Activated CD8-positive, alpha-beta memory T cell treated with anti-CD3 and anti-CD28 coated beads for 36 hours (primary cell): ENCODE data around the gene SNX7. TPM values are rescaled to one million over a fixed set of nuclear protein-coding genes. Genes with fewer than 3 reads are reported as not detected.

Experiments
- CTCF ChIA-PET: fragments of 350-600 bp; sonication (Branson Sonifier 250); formaldehyde crosslinking; loops from one replicate; lab custom pipeline; 2021; ENCODE audit warnings: antibody characterized with exemption; lab: Charles Lee
- POLR2A ChIA-PET: fragments of 350-600 bp; sonication (Branson Sonifier 250); formaldehyde crosslinking; loops from one replicate; lab custom pipeline; 2021; ENCODE audit warnings: antibody characterized with exemption; lab: Charles Lee
- total RNA-seq, 2 experiments: library from RNA; stranded (reverse); gene quantifications; one replicate each; pipeline ENCODE4 v1.2.3, GENCODE V29; 2021

SNX7 gene
- not detected for total RNA-seq

- ChIA-PET POLR2A (no interaction called here), CTCF (no interaction called here)
Measured at GRCh38 chr1:98661544-98662355, at the start of gene SNX7. Gene SNX7 (plus strand): TSS chr1:98661721. CDS start chr1:98661732, 11 bp downstream.

GRCh38 chr1:98637316-98637715 lies 24.2 kb upstream of the SNX7 start:
- ChIA-PET POLR2A (no interaction called here), CTCF (no interaction called here)

GRCh38 chr1:98638185-98638584 lies 23.3 kb upstream of the SNX7 start:
- CTCF ChIA-PET = no interaction called here
- POLR2A ChIA-PET = no interaction called here

GRCh38 chr1:98644510-98644909 lies 17.0 kb upstream of the SNX7 start:
- CTCF ChIA-PET = no interaction called here
- POLR2A ChIA-PET = no interaction called here

GRCh38 chr1:98651116-98651632 lies 10.3 kb upstream of the SNX7 start:
- CTCF ChIA-PET = no interaction called here

GRCh38 chr1:98653123-98653522 lies 8.4 kb upstream of the SNX7 start:
- POLR2A ChIA-PET = no interaction called here
- CTCF ChIA-PET = no interaction called here

More at GRCh38 chr1:98651116-98651632, 10.3 kb upstream of the SNX7 start:
- POLR2A ChIA-PET = no interaction called here

- ChIA-PET POLR2A (no interaction called here), CTCF (no interaction called here)
Measured at GRCh38 chr1:98659879-98660278, 1.6 kb upstream of the SNX7 start.

- POLR2A ChIA-PET = no interaction called here
- CTCF ChIA-PET = no interaction called here
Measured at GRCh38 chr1:98660940-98661543, 479 bp upstream of the SNX7 start.

- ChIA-PET CTCF (no interaction called here), POLR2A (no interaction called here)
Measured at GRCh38 chr1:98662356-98662670, 792 bp downstream of the SNX7 start.

GRCh38 chr1:98668733-98669132 lies 7.2 kb downstream of the SNX7 start:
- ChIA-PET CTCF (no interaction called here), POLR2A (no interaction called here)

GRCh38 chr1:98669355-98670296 lies 8.1 kb downstream of the SNX7 start:
- POLR2A ChIA-PET = no interaction called here
- CTCF ChIA-PET = no interaction called here

GRCh38 chr1:98672189-98672588 lies 10.7 kb downstream of the SNX7 start:
- CTCF ChIA-PET = no interaction called here
- POLR2A ChIA-PET = no interaction called here

GRCh38 chr1:98674075-98674781 lies 12.7 kb downstream of the SNX7 start:
- ChIA-PET POLR2A (no interaction called here), CTCF (no interaction called here)

GRCh38 chr1:98675282-98675681 lies 13.8 kb downstream of the SNX7 start:
- ChIA-PET CTCF (no interaction called here), POLR2A (no interaction called here)

GRCh38 chr1:98677288-98677687 lies 15.8 kb downstream of the SNX7 start:
- POLR2A ChIA-PET = no interaction called here
- CTCF ChIA-PET = no interaction called here

GRCh38 chr1:98681812-98682211 lies 20.3 kb downstream of the SNX7 start:
- ChIA-PET CTCF (no interaction called here), POLR2A (no interaction called here)

GRCh38 chr1:98688110-98688739 lies 26.7 kb downstream of the SNX7 start:
- POLR2A ChIA-PET = no interaction called here
- CTCF ChIA-PET = no interaction called here

GRCh38 chr1:98690576-98690975 lies 29.1 kb downstream of the SNX7 start:
- CTCF ChIA-PET = no interaction called here
- POLR2A ChIA-PET = no interaction called here

- POLR2A ChIA-PET = no interaction called here
- CTCF ChIA-PET = no interaction called here
Measured at GRCh38 chr1:98692482-98692881, 31.0 kb downstream of the SNX7 start.
